RPMI7951 (cell line): ENCODE measurements around the gene INTS7. TPM values are rescaled to one million over a fixed set of nuclear protein-coding genes. Genes with fewer than 3 reads are reported as not detected.
A peak's percentile ranks its signal among the peaks of the same experiment; 100 is the strongest.

Experiments
- DNase-seq: peaks from one replicate; pipeline ENCODE4 v3.0.0-alpha.2; 2012; ENCODE audit warnings: low read depth
- total RNA-seq: library from RNA; depleted of rRNA; stranded (reverse); fragments of >200 nt; shearing (Covaris generic); gene quantifications from 2 replicates; pipeline ENCODE4 v1.2.3, GENCODE V29; 2014; rRNA removed

INTS7 gene
- 24.8 and 27.8 TPM in 2 replicates for total RNA-seq

GRCh38 chr1:212035123-212035834 lies at the start of gene INTS7, which contains the start of gene DTL:
Gene INTS7, minus strand, starts transcription at chr1:212035557. Its CDS starts 120 bp downstream, at chr1:212035437.
Gene DTL, plus strand, starts transcription at chr1:212035748. Its CDS starts 143 bp downstream, at chr1:212035891.
- peak; percentile 98 for DNase-seq

DNA sequence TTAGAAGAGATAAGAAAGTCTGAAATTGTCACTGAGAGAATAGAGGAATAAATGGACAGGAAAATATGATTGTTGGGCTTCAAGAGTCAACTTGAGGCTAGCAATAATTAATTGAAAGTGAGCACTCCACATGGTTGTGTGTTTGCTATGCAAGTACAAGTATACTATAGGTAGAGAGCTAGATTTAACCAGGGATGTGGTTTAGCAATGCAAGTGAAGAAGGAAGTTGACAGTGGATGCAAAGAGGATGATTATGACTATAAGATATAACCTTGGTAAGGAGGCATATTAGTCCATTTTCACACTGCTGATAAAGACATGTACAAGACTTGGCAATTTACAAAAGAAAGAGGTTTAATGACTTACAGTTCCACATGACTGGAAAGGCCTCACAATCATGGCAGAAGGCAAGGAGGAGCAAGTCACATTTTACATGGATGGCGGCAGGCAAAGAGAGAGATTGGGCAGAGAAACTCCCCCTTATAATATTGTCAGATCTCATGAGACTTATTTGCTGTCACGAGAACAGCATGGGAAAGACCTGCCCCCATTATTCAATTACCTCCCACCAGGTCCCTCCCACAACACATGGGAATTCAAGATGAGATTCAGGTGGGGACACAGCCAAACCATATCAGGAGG lies 47.5 kb upstream of the INTS7 start:
- no peak for DNase-seq

GRCh38 chr1:212078826-212079225 lies 43.5 kb upstream of the INTS7 start:
- DNase-seq: no peak

GRCh38 chr1:212077028-212077427 lies 41.7 kb upstream of the INTS7 start:
- no peak for DNase-seq

DNA sequence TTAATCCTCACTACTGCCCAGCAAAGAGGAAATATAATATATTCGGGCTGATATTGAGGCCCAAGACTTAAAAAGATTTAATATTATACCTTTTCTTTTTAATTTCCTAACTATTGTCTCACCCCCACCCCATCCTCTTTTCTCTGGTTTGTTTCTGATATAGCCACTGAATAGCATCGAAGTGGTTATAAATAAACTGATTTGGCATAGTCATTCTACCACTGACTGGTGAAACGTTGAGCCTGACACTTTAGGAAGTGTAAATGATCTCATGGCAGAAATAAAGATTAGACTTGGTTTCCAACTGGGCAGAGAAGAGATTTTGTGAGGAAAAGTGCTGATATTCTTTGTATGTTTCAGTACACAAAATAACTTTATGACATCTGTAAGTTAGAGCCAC lies 39.5 kb upstream of the INTS7 start:
- DNase-seq: no peak

DNA sequence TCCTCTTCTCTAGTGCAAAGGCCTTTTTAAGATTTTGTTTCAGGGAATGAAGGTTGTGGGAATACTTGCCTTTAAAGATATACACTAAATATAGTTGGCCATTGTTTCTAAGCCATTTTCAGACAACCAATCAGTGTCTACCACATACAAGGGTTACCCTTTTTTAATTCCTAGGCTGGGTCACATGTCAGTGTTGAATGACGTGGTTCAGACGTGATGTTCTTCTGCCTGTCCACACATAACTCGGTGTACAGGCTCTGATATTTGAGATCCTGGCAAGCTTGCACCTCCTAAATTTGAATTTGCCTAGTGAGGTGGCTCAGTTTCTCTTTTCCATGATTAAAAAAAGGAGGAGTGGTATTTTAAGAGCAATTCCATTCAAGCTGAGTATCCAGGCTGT lies 39.0 kb upstream of the INTS7 start:
- no peak for DNase-seq

GRCh38 chr1:212073490-212073889 lies 38.1 kb upstream of the INTS7 start:
- no peak for DNase-seq

DNA sequence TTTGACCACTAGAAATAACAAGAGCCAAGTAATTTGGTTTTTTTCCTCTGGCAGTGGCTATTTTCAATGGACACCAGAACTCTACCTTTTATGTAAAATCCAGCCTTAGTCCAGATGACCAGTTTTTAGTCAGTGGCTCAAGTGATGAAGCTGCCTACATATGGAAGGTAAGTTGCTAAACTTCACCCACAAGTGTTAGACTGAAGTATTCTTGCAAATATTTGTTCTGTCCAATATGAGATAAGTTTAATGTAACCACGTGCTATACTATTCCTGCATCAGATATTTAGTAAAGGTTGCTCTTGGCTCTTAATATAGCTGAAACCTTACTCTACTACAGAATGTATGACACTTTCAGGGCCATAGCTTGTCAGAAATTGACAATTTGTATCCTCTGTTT lies 36.7 kb upstream of the INTS7 start:
- DNase-seq: no peak

DNA sequence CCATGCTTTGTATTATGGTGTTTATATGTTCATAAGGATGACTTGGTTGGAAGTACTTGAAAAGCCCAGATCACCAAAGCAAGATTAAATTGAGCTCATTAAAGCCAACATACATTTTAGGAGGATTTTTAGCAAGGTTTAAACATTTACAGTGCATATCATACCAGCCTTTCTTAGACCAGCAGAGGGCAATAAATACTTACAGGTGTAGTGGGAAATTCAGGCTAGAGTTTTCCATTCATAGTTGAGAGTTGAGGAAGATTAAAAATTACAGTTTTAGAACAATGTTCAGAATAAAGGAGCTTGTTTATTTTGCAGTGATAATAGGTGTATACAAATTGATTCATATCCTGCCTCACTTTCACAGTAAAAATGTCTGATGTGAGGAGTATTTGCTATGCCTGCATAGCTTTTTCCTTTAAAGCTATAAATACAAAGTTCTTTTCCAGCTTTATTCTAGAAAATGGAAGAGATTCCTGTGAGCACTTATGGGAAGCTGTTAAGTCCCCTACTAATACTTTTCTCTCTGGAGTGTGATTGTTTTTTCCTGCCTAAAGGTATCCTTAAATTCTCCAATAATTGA lies 35.5 kb upstream of the INTS7 start:
- peak; percentile 30 for DNase-seq

DNA sequence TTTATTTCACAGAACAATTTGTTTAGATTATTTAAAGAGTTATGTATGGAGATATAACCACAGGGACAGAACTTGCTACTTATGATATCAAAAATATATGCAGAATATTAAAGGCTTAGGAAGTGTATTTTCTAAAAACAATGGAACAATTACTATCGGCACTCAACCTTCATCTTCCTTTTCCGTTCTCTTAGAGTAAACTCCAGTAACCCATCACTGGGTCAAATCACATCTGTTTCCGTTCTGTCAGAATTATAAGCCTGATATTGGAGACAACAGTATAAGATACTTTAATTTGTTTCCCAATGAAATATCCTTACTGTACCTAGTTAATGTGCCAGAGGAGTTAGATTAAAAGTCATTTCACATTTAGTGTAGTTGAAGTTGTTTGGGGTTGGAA lies 32.4 kb upstream of the INTS7 start:
- DNase-seq: no peak

DNA sequence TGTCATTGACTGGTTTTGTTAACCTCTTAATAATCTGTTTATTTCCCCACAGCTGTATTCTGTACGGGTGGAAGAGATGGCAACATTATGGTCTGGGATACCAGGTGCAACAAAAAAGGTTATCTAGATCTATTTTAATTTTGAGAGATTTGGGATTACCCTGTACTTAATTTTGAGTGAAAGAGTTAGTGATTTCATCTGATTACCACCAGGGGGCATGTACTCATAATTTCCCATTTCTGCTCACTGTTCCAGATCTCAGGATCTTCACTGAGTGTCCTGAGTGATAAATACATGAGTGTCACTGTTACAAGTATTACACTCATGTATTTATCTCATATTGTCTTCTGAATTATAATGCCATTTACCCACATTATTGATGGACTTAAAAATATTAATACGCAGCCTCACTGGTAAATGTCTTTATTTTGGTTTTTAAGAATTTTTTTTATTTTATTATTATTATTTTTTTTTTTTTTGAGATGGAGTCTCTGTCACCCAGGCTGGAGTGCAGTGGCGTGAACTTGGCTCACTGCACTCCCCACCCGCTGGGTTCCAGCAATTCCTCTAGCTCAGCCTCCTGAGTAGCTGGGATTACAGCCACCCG lies 27.6 kb upstream of the INTS7 start:
- DNase-seq: peak; percentile 54

DNA sequence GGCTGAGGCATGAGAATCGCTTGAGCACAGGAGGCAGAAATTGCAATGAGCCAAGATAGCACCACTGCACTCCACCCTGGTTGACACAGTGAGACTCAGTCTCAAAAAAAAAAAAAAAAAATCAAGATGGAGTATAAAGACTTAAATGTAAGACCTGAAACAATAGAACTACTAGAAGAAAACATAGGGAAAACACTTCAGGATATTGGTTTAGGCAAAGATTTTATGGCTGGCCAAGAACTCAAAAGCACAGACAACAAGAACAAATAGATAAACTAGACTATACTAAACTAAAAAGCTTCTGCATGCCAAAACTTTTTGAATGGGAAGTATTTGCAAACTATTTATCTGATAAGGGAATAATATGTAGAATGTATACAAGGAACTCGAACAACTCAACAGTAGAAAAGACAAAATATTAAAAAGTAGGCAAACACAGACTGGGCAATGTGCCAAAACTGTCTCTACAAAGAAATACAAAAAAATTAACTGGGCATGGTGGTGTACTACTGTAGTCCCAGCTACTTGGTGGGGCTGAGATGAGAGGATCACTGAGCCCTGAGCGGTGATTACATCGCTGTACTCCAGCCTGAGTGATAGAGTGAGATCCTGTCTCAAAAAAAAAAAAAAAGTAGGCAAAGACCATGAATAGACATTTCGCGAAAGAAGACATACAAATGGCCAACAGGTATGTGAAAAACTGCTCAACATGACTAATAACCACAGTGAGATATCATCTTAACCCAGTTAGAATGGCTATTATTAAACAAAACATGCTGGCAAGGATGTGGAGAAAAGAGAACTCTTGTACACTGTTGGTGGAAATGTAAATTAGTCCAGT lies 25.5 kb upstream of the INTS7 start:
- peak; percentile 9 for DNase-seq

- no peak for DNase-seq
These were observed 20.0 kb upstream of the INTS7 start for GRCh38 chr1:212055333-212055732.

- no peak for DNase-seq
These were observed 18.6 kb upstream of the INTS7 start for GRCh38 chr1:212053993-212054392.

GRCh38 chr1:212045981-212046380 lies 10.6 kb upstream of the INTS7 start:
- DNase-seq: no peak

DNA sequence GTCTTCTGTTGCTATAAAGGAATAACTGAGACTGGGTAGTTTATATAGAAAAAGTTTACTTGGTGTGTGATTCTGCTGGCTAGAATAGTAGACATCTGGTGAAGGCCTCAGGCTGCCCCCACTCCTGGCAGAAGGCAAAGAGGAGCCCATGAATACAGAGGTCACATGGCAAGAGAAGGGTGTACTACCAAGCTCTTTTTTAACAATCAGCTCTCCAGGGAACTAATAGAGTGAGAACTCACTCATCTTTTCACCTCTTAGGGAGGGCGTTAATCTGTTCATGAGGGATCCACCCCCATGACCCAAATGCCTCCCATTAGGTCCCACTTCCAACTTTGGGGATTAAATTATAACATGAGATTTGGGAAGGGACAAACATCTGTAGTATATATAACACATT lies 9.5 kb upstream of the INTS7 start:
- no peak for DNase-seq

DNA sequence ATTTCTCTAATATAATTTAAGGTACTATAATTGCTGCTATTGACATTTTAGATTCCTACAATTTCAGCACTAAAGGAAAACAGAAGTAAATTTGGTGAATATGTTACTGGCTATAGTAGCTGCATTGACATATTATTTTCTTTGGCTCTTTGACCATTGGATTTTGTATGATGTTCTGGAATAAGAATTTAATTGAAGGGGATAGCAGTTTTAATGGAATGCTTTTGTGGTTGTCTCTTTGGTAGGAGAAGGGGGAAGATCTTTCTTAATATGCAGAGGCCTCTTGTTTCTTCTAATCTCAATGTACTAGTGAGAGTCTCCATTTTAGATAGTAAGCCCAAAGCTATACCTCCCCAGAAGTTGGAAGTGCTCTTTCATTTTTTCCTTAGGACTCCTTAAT lies 7.1 kb upstream of the INTS7 start:
- DNase-seq: no peak

DNA sequence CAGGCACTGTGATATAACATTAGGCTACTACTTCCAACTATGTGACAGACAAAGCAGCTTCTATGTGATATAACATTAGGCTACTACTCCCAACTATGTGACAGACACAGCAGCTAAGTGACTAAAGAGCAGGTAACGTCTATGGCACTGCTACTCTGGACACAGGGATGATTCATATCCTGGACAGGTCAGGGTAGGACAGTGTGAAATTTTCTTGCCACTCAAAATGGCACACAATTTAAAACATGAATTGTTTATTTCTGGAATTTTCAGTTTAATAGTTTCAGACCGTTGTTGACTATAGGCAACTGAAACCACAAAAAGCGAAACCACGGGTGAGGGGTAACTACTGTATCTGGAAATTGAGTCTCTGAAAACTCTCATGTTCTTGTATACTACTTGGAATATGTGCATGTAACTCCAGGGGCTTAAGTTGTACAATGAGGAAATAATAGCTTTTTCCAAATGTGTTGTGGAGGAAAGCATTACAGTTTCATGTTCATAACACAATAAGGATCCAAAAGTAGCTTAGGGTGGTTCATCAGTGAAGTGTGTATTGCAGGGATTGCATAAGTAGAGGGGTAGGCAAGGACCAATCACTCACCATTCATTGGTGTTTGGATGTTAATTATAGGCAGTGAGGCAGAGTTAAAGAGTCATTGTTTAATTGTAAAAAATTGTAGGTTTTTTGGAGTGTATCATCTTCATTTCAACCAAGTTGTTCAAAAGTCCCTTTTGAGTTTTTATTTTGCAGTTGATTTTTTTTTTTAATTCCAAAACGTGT lies 5.5 kb upstream of the INTS7 start:
- peak; percentile 14 for DNase-seq

DNA sequence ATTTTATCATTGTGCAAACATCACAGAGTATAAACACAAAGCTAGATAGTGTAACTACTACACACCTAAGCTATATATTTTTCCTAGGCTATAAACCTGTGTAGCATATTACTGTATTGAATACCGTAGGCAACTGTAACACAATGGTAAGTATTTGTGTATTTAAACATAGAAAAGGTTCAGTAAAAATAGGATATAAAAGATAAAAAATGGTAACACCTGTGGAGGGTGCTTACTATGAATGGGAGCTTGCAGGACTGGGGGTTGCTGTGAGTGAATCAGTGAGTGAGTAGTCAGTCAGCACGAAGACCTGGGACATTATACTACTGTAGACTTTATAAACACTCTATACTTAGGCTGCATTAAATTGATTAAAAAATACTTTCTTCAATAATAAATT lies 4.3 kb upstream of the INTS7 start:
- no peak for DNase-seq

DNA sequence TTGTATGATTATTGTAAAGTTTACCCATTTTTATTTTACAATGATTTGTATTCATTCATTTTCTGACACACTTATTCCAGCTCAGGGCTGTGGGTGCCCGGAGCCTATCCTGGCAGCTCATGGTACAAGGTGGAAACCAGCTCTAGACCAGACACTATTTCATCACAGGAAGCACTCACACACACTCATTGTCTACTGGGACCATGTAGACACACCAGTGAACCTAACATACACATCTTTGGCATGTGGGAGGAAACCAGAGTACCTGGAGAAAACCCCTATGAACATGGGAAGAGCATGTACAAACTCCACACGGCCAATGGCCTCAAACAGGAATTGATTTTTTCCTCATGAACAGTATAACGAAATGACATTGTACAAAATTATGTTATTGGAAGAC lies 2.5 kb upstream of the INTS7 start:
- peak; percentile 14 for DNase-seq
